DND-41 (cell line): ENCODE measurements around the gene HMG20B.

Experiments
- ATAC-seq: fragments of 200-7000 bp; cut with Tn5 transposase; 3 replicates; pipeline ENCODE4 v1.9.1; 2021; ENCODE audit warnings: low read depth; ENCODE audit not compliant: insufficient read depth
- DNase-seq: peaks from one replicate; pipeline ENCODE4 v3.0.0-alpha.2; 2020
- H2AFZ ChIP-seq: 2 replicates; pipeline ENCODE4 v1.6.0; 2012; ENCODE audit warnings: low read depth, low read length
- H3K27ac ChIP-seq: 2 replicates; pipeline ENCODE4 v1.5.1; 2012; ENCODE audit warnings: low read length, inconsistent platforms
- H3K27me3 ChIP-seq: fragments of 200-600 bp; sonication (generic); 2 replicates; pipeline ENCODE4 v1.6.0; 2012; ENCODE audit warnings: low read length, mild to moderate bottlenecking, inconsistent platforms; ENCODE audit not compliant: insufficient read depth, poor library complexity
- H3K36me3 ChIP-seq: 2 replicates; pipeline ENCODE4 v1.5.1; 2012; ENCODE audit warnings: low read length, inconsistent platforms; ENCODE audit not compliant: insufficient read depth
- H3K4me1 ChIP-seq: 2 replicates; pipeline ENCODE4 v1.5.1; 2012; ENCODE audit warnings: mild to moderate bottlenecking, low read length; ENCODE audit not compliant: insufficient read depth
- H3K4me2 ChIP-seq: 2 replicates; pipeline ENCODE4 v1.6.0; 2012; ENCODE audit warnings: mild to moderate bottlenecking, moderate library complexity, low read length, inconsistent platforms; ENCODE audit not compliant: insufficient read depth
- H3K4me3 ChIP-seq, 2 experiments: fragments of 200-600 bp in 1 of 2; shearing (Covaris generic) in 1 of 2; 2 replicates each; pipeline ENCODE4 v1.5.1; 2012 to 2016; ENCODE audit warnings: inconsistent platforms in 2 of 2, low read length in 2 of 2, mild to moderate bottlenecking in 2 of 2, low read depth in 1 of 2, moderate library complexity in 1 of 2
- H3K79me2 ChIP-seq: 2 replicates; pipeline ENCODE4 v1.6.0; 2012; ENCODE audit warnings: low read length, inconsistent platforms; ENCODE audit not compliant: insufficient read depth
- H3K9ac ChIP-seq: 2 replicates; pipeline ENCODE4 v1.6.0; 2012; ENCODE audit warnings: low read depth, mild to moderate bottlenecking, inconsistent platforms, low read length, moderate library complexity
- H3K9me3 ChIP-seq: 2 replicates; pipeline ENCODE4 v1.5.1; 2012; ENCODE audit warnings: low read length, moderate library complexity, mild to moderate bottlenecking, inconsistent platforms; ENCODE audit not compliant: insufficient read depth, severe bottlenecking
- H4K20me1 ChIP-seq: 2 replicates; pipeline ENCODE4 v1.6.0; 2012; ENCODE audit warnings: low read length; ENCODE audit not compliant: insufficient read depth
- CTCF ChIP-seq: IDR thresholded peaks from 2 replicates; pipeline ENCODE4 v1.5.1; 2012; ENCODE audit warnings: borderline replicate concordance, low read length, moderate library complexity, mild to moderate bottlenecking; ENCODE audit not compliant: poor library complexity, severe bottlenecking; ENCODE audit errors: extremely low read depth
- EZH2 ChIP-seq: IDR thresholded peaks from 3 replicates; pipeline ENCODE4 v1.6.1; 2012; ENCODE audit warnings: borderline replicate concordance, low read depth, mild to moderate bottlenecking, moderate library complexity, low read length, inconsistent platforms; ENCODE audit not compliant: severe bottlenecking

The HMG20B gene

DNA sequence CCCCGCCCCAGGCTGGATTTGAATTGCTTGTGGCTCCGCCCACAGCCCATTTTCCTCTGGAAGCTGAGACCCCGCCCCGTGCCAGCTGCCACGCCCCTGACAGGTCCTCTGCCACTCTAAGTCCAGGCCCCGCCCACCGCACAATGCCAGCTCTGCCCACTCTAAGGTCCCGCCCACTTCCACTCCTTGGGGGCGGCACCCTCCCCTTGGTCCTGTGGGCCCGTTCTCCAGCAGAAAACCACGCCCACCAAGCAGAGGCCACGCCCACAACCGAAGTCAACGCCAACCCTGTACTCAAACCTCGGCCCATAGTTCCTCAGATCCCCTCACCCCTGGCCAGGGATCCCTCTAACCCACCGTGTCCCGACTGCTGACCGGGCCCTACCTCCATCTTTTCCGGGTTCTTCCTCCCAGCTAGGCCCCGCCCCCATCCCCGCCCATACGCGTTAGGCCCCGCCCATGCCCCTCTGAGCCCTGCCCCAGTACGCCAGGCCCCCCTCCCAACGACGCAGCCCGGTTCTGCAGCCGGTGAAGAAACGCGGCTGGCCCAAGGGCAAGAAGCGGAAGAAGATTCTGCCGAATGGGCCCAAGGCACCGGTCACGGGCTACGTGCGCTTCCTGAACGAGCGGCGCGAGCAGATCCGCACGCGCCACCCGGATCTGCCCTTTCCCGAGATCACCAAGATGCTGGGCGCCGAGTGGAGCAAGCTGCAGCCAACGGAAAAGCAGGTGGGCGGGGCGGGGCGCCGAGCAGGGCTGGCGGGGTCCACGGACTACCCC, 1.3 kb downstream of the HMG20B start:
- Histone ChIP-seq H3K27ac (no peak overlapping the region), H3K9ac (peak overlapping the region; percentile 75; the same call in 1 of the 2 replicates), H2AFZ (no peak overlapping the region), H3K27me3 (no peaks in the 10 kb centered on the region), H3K79me2 (peaks cover 9% of the 10 kb centered on the region), H3K4me3 (peak overlapping the region; percentile 76 to 93; a peak in 3 of 4 replicates), H4K20me1 (0 out of 2 replicates have a peak, but pooled peaks cover 5% of the 10 kb centered on the region), H3K9me3 (no peaks in the 10 kb centered on the region), H3K4me1 (peaks cover 16% of the 10 kb centered on the region), H3K36me3 (peaks cover 27% of the 10 kb centered on the region), H3K4me2 (peak overlapping the region; percentile 74)
- peak; percentile 17 for ATAC-seq
- TF ChIP-seq EZH2, result no peak
- no peak for TF ChIP-seq CTCF
- DNase-seq, result peak; percentile 95

DNA sequence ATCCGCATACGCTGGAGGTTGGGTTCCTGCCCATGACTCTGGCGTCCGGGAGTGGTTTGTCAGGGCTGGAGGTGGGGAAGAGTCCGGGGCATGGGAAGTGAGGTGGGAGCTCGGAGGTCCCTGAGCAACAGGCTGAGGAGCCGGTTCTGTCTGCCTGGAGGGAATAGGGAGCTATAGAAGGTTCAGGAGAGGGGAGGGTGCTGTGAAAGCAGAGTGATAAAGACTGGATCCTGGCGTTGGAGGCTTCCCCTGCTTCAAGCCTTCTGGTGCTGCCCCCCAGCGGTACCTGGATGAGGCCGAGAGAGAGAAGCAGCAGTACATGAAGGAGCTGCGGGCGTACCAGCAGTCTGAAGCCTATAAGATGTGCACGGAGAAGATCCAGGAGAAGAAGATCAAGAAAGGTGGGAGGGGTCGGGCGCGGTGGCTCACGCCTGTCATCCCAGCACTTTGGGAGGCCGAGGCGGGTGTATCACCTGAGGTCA, 2.6 kb downstream of the HMG20B start:
- H3K4me1 ChIP-seq, result peaks cover 16% of the 10 kb centered on the region
- no peak overlapping the region for H2AFZ ChIP-seq
- no peaks in the 10 kb centered on the region for H3K9me3 ChIP-seq
- H3K9ac ChIP-seq, result no peak overlapping the region
- TF ChIP-seq EZH2 (no peak), CTCF (no peak)
- H3K4me3 ChIP-seq, result no peak overlapping the region
- ATAC-seq, result no peak
- peaks cover 27% of the 10 kb centered on the region for H3K36me3 ChIP-seq
- H4K20me1 ChIP-seq, result 0 out of 2 replicates have a peak, but pooled peaks cover 5% of the 10 kb centered on the region
- peaks cover 9% of the 10 kb centered on the region for H3K79me2 ChIP-seq
- no peak for DNase-seq
- no peak overlapping the region for H3K27ac ChIP-seq
- no peaks in the 10 kb centered on the region for H3K27me3 ChIP-seq
- H3K4me2 ChIP-seq, result no peak overlapping the region

DNA sequence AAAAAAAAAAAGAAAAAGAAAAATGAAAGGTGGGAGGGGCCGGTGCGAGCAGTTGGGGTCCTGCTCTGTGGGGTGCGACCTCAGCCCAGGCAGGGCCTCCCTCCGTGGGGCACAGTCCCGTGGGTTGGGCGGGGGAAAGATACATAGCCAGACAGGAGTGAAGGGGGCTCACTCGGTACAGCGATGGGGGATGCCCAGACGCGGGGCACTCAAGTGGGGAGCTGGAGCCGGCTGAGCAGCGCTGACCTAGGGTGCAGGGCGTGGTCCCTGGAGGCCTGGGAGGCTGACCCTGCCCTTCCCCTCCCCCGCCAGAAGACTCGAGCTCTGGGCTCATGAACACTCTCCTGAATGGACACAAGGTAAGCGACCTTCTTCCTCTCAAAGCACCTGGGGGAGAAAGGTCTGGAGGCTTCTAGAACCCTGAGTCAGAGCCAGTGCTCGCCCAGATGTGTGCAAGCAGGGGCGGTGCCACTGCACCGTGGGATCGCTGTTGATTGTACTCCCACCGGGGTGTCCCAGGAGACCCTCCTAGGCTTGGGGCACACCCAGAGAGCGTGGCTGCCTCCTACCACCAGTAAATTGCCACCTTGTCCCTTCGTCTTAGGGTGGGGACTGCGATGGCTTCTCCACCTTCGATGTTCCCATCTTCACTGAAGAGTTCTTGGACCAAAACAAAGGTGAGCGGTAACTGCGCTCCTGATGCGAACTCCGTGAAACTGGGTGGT, 3.4 kb downstream of the HMG20B start:
- ATAC-seq (no peak), DNase-seq (no peak)
- Histone ChIP-seq H3K4me2 (no peak overlapping the region), H3K9me3 (no peaks in the 10 kb centered on the region), H3K27me3 (no peaks in the 10 kb centered on the region), H3K4me3 (no peak overlapping the region), H3K27ac (no peak overlapping the region), H3K9ac (no peak overlapping the region), H3K4me1 (peaks cover 16% of the 10 kb centered on the region), H4K20me1 (0 out of 2 replicates have a peak, but pooled peaks cover 5% of the 10 kb centered on the region), H3K79me2 (peaks cover 9% of the 10 kb centered on the region), H3K36me3 (peaks cover 27% of the 10 kb centered on the region), H2AFZ (no peak overlapping the region)
- TF ChIP-seq CTCF (no peak), EZH2 (no peak)
